Activated CD8-positive, alpha-beta memory T cell treated with anti-CD3 and anti-CD28 coated beads for 48 hours (primary cell): ENCODE measurements around the gene C1QC.
"Not testable (repeated sequence)": the region's sequence is repeated elsewhere in the genome, so short reads cannot be mapped to it uniquely, and the experiment has no call there.

Experiments used
- DNase-seq, 3 experiments: peaks; one replicate each; pipeline ENCODE4 v3.0.0-alpha.2; 2020; ENCODE audit warnings: low read depth in 2 of 3, low spot score in 2 of 3

Gene C1QC

DNA sequence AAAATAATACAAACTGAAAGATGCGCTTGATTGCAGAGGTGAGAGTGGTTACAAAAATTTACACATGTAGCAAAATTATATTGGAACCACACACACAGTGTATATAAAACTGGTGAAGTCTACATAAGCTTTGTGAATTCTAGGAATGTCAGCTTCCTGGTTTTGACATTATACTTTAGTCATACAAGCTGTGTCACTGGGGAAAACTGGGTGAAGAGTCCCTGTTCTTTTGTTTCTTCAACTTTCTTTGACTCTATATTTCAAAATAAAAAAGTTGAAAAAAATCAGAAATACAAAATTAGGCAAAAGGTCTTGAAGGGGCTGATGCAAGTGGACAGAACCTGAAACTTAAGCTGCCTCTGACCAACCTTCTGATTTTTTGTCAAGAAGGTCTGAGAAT lies 3.0 kb downstream of the C1QC start:
- no peak for DNase-seq

DNA sequence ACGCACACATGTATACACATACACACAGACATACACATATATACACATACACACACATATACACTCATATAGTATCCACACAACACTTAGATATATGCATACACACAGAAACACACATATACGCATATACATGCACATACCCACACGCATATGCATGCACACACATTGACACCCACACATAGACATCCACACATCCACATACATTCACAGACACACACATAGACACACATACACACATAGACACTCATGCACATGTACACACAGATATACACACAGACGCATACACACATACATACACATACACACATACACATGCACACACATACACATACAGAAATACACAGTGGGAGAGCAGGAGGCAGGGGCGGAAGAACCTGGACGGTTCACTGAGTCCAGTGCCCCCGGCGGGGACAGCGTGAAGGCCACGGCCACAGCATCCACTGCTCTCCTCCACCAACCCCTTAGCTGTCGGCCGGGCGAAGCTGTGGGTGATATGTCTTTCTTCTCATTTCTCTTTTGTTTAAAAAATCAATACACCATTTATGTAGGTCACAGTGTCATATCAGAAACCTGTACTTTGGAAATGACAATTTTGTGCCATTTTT lies 6.8 kb downstream of the C1QC start:
- no peak for DNase-seq

DNA sequence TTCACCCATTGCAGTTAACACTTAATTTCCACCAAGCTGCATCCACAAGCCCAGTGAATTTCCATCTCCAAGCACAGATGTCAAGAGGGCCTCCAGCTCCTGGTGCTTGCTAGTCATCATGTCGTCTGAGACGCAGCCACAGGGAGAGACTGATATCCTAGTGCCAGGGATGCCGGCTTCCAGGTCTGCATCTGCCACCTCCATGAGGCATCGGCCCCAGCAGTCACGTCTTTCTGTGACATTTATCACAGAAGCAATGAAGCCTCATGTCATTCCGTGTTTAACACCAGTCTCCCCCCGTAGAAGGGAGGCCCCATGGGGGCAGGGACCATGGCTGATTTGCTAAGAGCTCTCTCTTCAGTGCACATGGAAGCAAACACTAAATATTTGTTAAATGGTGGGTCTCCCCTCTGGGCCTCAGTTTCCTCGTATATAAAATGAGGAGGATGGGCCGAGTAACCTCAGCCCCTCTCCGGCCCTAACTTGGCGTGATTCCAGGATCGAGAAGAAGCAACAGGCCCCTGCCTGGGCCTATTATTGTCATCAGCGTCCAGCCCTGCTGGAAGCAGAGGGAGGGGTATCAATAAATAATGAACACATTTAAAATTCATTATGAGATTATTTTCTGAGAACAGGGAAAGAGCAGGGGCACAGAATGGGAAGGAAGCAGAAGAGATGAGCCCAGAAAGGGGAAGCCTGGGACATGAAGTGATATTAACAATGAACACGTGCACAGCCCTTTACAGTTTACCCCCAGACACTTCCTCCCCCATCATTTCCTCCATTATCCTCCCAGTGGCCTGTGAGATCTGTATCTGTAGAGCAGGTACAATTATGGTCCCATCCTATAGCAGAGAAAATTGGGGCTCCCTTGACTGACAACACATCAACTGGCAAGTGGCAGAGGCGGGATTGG lies 8.8 kb downstream of the C1QC start:
- DNase-seq, result no peak

DNA sequence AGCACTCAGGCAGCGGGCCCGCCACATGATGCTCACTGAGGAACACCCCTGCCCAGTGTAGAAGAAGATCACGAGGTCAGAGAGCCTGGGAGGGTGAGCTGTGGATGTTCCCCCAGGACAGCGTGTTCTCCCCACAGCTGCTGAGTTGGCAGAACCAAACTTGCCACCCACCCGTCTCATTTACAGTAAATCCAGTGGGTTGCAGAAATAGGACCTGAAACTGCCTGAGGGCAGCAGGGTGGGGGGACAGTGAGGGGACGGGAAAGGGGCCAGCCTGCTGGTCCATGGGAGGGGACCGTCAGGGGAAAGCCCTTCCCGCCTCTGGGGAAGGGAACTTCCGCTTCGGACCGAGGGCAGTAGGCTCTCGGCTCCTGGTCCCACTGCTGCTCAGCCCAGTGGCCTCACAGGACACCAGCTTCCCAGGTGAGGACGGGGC lies 9.5 kb downstream of the C1QC start, which contains the start of gene C1QB:
Gene C1QB, plus strand, starts transcription at position 356 of the 436 bp plus-strand sequence. CDS start 6,227 bp downstream, outside the sequence.
- DNase-seq, result no peak

DNA sequence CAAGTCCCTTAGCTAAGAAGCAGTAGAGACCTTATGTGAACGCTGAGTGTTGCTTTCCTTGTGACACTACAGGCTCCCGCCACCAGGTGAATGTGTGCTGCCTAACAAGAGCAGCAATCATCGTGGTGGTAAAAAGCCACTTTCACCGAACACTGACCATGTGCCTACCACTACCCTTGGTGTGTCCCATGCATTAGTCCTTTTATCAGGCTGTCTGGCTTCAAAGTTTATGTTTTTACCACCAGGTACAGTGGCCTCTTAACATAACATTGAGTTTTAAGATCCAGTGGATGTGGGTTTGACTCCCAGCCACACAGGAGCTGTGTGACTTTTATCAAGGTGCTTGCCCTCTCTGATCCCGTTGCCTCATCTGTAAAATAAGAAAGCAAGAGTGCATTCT lies 11.3 kb downstream of the C1QC start:
- no peak for DNase-seq

DNA sequence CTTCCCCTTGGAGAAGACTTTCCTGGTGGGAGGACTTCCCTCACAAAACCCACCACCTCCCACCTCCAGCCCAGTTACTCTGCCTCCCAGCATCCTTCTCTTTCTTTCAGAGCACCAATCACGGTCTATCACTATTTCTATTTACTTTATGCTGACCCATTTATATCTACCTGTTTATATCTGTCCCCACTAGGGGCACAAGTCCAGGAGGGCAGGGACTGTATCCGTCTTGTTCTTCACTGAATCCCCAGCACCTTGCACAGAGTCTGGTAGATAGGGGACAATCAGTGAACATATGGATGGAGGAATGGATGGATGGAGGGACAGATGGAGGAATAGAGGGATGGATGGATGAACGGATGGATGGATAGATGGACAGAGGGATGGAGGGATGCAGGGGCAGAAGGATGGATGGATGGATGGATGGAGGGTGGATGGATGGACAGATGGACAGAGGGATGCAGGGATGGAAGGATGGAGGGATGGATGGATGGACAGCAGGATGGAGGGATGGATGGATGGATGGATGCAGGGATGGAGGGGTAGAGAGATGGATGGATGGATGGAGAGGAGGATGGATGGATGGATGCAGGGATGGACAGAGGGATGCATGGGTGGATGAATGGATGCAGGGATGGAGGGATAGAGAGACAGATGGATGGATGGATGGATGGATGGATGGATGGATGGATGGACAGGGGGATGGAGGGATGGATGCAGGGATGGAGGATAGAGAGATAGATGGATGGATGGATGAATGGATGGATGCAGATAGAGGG lies 15.1 kb downstream of the C1QC start:
- no peak for DNase-seq

DNA sequence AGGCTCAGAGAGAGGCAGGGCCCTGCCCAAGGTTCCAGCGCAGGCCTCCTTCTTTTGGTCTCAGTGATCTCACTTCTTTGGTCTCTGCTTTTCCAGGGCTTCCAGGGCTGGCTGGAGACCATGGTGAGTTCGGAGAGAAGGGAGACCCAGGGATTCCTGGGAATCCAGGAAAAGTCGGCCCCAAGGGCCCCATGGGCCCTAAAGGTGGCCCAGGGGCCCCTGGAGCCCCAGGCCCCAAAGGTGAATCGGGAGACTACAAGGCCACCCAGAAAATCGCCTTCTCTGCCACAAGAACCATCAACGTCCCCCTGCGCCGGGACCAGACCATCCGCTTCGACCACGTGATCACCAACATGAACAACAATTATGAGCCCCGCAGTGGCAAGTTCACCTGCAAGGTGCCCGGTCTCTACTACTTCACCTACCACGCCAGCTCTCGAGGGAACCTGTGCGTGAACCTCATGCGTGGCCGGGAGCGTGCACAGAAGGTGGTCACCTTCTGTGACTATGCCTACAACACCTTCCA lies 17.3 kb downstream of the C1QC start:
- no peak for DNase-seq

DNA sequence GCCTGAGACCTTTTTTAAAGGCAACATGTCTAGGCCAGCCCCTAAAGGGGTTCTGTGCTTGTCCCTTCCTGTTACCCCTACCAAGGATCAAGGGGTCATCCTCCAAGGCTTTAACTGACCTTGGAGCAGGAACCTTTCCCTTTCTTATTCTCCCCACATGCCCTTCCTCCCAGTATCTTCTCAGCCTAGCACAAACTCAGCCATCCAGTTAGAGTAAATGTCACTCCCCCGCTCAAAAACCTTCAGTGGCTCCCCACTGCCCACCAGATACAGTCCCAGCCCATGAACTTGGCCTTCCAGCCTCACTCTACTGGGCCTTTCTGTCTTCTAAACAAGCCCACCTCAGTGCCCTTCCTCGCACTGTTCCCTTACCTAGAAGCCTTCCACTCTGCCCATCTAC lies 18.4 kb downstream of the C1QC start:
- no peak for DNase-seq

DNA sequence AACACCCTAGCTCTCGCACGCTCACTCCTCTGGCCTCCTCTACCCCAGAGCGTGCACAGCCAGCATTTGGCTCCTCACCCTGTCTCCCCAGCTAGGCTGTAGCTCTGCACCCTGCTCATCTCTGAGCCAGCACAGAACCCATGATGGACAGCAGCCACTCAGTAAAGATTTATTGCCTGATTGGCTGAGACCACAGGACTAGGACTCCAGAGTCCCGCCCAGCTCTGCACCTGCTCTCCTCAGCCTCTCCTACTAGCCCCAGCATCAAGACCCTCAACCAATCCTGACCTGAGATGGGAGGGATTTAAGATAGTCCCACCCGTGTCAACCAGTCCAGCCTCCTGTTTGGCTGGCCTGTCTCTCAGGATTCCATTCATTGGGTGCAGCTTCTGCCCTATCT lies 18.9 kb downstream of the C1QC start:
- DNase-seq, result no peak

DNA sequence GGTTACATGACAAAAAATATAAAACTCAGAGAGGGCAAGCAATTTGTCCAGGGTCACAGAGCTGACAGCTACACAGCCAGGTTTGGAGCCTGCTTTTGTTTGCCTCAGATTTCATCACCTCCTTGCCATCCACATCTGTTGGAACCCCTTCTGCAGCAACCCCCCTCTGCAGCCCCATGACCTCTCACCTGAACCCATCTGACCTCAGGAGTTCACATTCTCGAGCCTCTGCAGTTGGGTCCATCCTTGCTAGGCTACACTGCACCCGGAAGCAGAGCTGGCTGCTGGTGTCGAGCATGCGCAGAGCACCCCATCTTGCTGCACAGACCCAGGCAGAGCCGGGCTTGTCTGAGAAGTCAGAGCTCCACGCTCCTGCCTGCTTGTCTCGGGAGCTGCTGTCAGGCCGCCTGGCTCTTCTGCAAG lies 19.6 kb downstream of the C1QC start:
- no peak for DNase-seq

DNA sequence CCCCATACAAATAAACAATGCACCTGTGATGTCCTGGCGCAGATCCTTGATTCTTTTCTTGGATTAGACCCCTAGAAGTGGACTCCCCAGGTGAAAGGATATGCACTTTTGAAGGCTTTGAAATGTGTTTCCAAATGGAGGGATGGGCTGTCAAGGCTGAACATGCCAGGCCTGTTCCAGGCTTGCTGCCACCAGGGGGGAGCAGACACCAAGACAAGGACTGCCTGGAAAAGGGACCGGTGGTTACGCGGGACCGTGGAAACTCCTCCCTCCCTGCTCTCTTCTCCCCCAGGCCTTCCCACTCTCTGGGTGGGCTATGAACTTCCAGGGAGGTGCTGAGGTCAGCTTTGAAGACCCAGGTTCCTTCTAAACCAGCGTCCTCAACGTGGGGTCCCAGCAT lies 22.3 kb downstream of the C1QC start:
- DNase-seq, result no peak

DNA sequence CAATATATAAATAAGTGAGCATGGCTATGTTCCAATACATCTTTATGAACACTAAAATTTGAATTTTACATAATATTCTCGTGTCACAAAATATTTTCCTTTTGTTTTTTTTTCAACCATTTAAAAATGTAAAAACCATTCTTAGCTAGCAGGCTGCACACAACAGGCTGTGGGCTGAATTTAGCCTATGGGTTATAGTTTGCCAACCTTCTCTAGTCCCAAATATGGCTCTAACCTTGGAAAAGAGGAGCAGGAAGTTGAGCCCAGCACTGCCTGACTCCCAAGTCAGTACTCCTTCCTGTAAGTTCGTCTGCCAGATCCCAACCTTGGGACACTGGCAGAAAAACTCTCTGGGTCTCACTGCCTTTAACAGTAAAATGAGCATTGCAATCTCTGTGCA lies 23.0 kb downstream of the C1QC start:
- DNase-seq, result no peak

DNA sequence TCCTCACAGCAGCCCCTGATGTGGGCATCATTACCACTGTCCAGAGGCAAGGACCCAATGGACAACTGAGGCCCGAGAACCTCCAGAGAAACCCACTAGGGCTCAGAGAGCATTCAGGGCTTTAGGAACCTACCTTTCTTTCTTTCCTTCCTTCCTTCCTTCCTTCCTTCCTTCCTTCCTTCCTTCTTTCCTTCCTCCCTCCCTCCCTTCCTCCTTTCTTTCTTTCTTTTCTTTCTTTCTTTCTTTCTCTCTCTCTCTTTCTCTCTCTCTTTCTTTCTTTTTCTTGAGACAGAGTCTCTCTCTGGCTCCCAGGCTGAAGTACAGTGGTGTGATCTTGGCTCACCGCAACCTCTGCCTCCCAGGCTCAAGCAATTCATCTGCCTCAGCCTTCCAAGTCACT lies 25.4 kb downstream of the C1QC start:
- not testable (repeated sequence) for DNase-seq

DNA sequence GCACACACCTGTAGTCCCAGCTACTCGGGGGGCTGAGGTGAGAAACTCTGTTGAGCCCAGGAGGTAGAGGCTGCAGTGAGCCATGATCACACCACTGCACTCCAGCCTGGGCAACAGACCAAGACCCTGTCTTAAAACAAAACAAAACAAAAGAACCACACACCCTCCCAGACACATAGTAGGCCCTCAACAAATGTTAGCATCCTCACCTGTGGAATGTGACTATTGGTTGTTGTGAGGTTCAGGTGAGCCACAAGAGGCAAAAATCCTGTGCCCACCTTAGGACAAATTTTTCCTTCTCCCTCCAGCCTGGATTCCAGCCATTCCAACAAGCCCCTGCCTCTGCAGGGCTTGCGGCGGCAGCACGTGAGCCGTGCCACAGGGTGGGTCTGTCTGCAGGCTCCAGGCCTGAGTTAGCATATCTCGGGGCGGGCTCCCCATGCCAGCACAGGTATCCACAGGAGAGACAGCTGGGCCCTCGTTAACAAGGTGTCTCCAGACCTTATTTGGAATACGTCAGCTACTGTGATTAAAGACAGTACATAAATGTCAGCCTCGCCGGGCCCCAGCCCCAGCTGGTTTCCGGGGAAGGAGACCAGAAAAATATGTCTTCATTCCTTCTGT lies 27.0 kb downstream of the C1QC start:
- no peak for DNase-seq

DNA sequence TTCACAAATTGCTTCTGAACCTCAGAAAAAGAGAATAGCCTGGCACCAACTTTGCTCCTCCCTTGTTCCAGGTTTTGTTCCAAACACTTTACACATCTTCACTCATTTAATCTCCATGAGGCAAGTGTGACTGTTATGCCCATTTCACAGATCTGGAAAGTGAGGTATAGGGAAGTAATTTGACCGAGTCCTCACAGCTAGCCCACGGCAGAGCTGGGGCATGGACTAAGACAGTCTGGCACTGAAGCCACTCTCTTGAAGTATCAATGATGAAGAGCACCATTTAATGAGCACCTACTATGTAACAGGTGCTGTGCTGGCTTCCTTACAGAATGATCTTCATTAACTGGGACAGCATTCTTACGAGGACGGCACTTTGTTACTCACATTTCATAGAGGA lies 28.6 kb downstream of the C1QC start:
- DNase-seq, result no peak

DNA sequence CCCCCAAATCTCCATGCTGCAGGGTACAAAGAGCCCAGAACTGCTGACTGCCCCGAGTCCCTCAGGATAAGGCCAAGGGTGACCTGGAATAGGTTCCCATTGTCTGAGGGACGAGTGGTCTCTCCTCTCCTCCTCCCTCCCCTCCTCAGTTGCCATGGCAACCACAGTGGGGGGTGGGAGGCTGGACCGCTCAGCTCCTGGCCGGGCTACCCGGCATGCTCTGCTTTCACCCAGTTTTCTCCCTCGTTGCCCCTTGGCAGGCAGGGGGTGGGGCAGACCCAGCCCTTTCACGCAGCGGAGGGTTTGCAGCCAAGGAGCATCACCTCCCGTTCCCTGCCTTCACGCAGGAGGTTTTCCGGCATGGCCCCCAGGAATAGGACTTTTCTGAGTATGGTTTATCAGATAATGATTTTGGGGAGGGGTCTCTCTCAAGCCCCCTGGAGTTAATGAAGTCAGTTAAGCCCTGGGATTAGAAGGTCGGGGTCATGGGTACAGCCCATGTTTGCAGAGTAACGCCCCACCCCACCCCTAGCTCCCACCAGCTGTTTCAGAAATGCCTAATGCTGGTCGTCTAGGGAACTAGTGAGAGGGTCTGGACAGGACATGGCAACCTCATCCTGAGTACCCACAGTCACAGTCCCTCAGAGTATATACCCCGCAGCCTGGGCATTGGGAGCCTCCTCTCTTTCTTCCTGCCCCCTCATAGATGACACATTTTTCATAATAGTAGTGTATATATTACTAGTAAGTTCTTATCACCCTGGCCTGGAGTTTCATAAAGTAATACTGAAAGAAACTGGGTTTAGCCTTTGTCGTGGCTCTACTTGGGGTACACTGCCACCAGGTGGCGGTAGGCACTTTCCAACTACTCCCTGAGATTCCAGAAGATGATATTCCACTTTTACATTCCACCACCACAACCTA lies 30.3 kb downstream of the C1QC start:
- DNase-seq, result no peak

DNA sequence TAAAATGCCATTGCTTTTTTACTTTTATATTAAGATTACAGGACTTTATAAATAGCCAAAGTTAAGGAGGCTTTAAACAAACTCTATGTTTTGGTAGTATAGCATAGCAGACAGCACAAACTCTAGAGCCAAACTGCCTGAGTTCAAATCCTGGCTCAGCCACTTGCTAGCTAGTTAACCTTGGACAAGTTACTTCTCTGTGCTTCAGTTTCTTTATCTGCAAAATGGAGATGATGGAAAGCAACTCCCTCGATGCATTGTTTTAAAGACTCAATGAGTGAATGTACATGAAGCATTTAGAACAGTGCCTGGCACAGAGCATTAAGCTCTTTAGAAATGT lies 30.9 kb downstream of the C1QC start:
- no peak for DNase-seq

DNA sequence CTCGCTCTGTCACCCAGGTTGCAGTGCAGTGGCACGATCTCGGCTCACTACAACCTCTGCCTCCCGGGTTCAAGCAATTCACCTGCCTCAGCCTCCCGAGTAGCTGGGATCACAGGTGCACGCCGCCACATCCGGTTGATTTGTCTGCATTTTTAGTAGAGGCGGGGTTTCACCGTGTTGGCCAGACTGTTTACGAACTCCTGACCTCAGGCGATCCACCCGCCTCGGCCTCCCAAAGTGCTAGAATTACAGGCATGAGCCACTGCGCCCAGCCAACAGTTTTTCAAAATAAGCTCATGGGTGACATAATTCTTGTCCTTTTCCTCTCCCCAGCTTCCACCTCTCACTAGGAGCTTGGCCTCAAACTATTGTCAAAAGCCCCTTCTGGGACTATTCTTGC lies 32.7 kb downstream of the C1QC start:
- DNase-seq, result not testable (repeated sequence)

DNA sequence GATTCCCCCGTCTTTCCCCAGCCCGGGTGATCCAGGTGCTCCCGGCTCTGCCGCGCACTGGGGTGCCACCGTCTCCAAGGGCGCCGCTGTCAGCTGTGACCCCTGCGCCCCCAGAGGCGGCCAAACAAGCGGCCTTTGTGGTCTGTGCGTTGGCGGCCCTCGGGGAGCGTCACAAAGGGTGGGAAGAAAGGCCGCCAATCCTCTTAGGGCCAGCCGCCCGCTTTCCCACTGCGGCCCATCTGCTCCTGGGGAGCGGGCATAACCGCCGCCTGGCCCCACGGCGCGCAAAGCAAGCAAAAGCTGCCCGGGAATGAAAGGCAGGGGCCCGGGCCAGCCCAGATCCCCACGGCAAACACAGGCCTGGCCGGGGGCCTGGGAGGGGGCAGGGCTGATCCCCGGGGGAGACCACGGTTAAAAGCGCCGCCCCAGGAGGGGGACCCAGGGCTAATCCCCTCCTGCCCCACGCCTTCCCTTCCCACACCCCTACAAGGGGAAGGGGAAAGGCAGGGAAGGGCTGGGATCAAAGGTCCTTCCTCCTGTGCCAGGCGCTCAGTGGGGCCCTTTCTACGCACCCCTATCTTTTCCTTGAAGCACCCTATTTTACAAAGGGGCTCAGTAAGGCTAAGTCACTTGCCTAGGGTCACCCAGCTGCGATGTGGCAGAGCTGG lies 33.6 kb downstream of the C1QC start:
- DNase-seq, result no peak
